AG08396 (cell line): ENCODE measurements around the gene PCDH15.

Experiments used
- DNase-seq: peaks from one replicate; pipeline ENCODE4 v3.0.0; 2012; ENCODE audit warnings: low spot score, mixed read lengths

PCDH15 gene

GRCh38 chr10:54125098-54125747 lies 675.8 kb downstream of the PCDH15 start:
- DNase-seq: no peak

- no peak for DNase-seq
Observed at GRCh38 chr10:54124209-54124885, 676.7 kb downstream of the PCDH15 start.

GRCh38 chr10:54120806-54121205 lies 680.2 kb downstream of the PCDH15 start:
- DNase-seq: no peak

GRCh38 chr10:54108961-54109360 lies 692.1 kb downstream of the PCDH15 start:
- no peak for DNase-seq

- DNase-seq: no peak
Observed at GRCh38 chr10:54096892-54097291, 704.1 kb downstream of the PCDH15 start.

- no peak for DNase-seq
Observed at GRCh38 chr10:54094321-54094720, 706.7 kb downstream of the PCDH15 start.

GRCh38 chr10:54091237-54091636 lies 709.8 kb downstream of the PCDH15 start:
- no peak for DNase-seq

- DNase-seq: no peak
Observed at GRCh38 chr10:54081950-54082349, 719.1 kb downstream of the PCDH15 start.

- no peak for DNase-seq
Observed at GRCh38 chr10:54067361-54067760, 733.7 kb downstream of the PCDH15 start.

- no peak for DNase-seq
Observed at GRCh38 chr10:54066646-54067045, 734.4 kb downstream of the PCDH15 start.

- DNase-seq: no peak
Observed at GRCh38 chr10:54065106-54065505, 735.9 kb downstream of the PCDH15 start.

GRCh38 chr10:54064215-54064614 lies 736.8 kb downstream of the PCDH15 start:
- no peak for DNase-seq

GRCh38 chr10:54063514-54063913 lies 737.5 kb downstream of the PCDH15 start:
- no peak for DNase-seq

- no peak for DNase-seq
Observed at GRCh38 chr10:54060572-54060971, 740.5 kb downstream of the PCDH15 start.

- no peak for DNase-seq
Observed at GRCh38 chr10:54057357-54057756, 743.7 kb downstream of the PCDH15 start.

- DNase-seq: no peak
Observed at GRCh38 chr10:54026340-54026739, 774.7 kb downstream of the PCDH15 start.

GRCh38 chr10:54011117-54011516 lies 789.9 kb downstream of the PCDH15 start:
- no peak for DNase-seq

GRCh38 chr10:54010337-54010933 lies 790.6 kb downstream of the PCDH15 start:
- no peak for DNase-seq

GRCh38 chr10:54009672-54010071 lies 791.4 kb downstream of the PCDH15 start:
- no peak for DNase-seq

- no peak for DNase-seq
Observed at GRCh38 chr10:54002077-54002476, 799.0 kb downstream of the PCDH15 start.

- DNase-seq: no peak
Observed at GRCh38 chr10:53997953-53998352, 803.1 kb downstream of the PCDH15 start.

- no peak for DNase-seq
Observed at GRCh38 chr10:53990799-53991238, 810.2 kb downstream of the PCDH15 start.

- DNase-seq: no peak
Observed at GRCh38 chr10:53983431-53983830, 817.6 kb downstream of the PCDH15 start.
